GM12864 (cell line): ENCODE results near the gene TTL.
A peak's percentile ranks its signal among the peaks of the same experiment; 100 is the strongest.

ENCODE experiments used
- DNase-seq: peaks from one replicate; pipeline ENCODE4 v3.0.0-alpha.2; 2011; ENCODE audit warnings: low read depth
- H3K4me3 ChIP-seq: 2 replicates; pipeline ENCODE4 v1.5.1; 2011; ENCODE audit warnings: mild to moderate bottlenecking, low read depth, low read length, control low read depth
- CTCF ChIP-seq: IDR thresholded peaks from 2 replicates; pipeline ENCODE4 v1.5.1; 2011; ENCODE audit warnings: low read depth, mild to moderate bottlenecking, moderate library complexity, low read length, control low read depth, inconsistent platforms; ENCODE audit errors: missing control alignments

Gene TTL

DNA sequence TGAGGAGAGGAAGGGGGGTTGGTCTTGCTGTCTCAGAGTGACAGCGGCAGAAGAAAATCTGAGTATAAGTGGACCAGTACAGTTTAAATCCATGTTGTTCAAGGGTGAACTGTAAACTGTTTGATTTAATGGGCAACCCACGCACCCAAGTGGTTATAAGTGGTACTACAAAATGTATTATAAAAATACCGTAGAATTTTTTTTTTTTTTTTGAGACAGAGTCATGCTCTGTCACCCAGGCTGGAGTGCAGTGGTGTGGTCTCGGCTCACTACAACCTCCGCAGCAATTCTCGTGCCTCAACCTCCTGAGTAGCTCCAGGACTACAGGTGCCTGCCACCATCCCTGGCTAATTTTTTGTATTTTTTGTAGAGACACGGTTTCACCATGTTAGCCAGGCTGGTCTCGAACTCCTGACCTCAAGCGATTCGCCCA is 100.4 kb downstream of the TTL start:
- peak; percentile 41 for TF ChIP-seq CTCF
- H3K4me3 ChIP-seq, result no peak overlapping the region
- DNase-seq, result no peak

DNA sequence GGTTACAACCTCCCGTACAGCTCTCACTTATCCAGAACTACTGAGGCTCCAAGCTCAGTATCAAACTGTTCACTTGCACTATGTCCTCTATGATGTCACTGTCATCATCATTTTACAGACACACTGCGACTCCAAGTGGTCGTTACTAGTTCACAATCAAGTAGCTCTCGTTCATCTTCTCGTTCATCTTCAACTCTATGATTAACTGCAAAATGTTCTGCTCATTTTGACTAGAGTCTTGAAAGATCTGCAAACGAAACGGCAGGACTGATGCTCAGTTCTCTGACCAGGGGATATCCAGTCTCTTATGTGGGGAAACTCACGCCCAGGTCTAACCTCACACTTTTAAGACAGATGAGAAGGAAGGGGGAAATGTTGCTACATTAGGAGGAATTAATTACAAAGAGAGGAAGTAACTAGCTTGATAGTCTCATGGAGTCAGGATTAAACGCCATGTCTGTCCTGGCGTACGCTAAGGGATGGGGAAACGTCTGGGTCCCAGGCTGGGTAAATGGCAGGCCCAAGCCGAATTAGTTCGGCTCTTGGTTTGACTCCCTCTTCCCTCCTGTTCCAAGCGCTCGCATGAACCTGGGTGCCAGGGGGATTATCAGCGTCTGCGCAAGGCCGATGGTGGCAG is 101.7 kb downstream of the TTL start:
- H3K4me3 ChIP-seq, result peak overlapping the region; percentile 92
- DNase-seq, result no peak
- no peak for TF ChIP-seq CTCF

- H3K4me3 ChIP-seq, result peak within 1 kb of the TSS; percentile 92
- TF ChIP-seq CTCF, result no peak
- DNase-seq, result peak; percentile 88
Observed at GRCh38 chr2:112584134-112584890, 102.4 kb downstream of the TTL start, which contains the start of gene CHCHD5. CHCHD5 (plus strand) TSS chr2:112584609; CDS start chr2:112584648, 39 bp downstream.

DNA sequence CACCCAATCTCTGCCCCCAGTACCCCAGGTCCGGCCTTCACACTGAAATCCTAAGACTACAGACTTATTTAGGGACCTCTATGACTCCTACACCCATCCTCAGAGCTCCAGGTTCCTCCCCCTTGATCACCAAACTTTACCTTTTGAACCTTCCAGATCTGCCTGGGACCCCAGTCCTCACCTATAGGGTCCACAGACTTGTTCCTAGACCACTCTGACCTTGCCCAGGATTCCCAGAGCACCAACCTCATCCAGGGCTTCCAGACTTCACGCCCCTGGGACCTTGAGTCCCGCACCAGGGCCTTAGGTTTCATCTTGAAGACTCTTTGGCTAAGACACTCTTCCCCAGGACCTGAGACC is 102.9 kb downstream of the TTL start:
- DNase-seq, result no peak
- peak overlapping the region; percentile 92 for H3K4me3 ChIP-seq
- no peak for TF ChIP-seq CTCF

DNA sequence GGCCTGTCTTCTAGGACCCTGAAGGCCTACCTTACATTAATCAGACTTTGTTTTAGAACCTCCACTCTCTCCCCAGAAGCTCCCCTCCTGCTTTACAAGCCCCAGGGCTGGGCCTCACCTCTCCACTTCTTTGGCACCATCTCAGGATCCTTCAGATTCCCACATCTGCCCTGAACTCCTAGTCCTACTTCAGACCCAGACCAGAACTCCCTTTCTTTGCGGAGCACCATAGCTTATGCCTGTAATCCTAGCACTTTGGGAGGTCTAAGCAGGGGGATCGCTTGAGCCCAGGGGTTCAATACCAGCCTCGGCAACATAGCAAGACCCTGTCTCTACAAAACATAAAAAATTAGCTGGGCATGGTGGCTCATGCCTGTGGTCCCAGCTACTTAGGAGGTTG is 103.4 kb downstream of the TTL start:
- no peak for TF ChIP-seq CTCF
- no peak for DNase-seq
- peak overlapping the region; percentile 92 for H3K4me3 ChIP-seq

GRCh38 chr2:112585873-112586464 is 104.0 kb downstream of the TTL start:
- H3K4me3 ChIP-seq, result no peak overlapping the region
- DNase-seq, result no peak
- no peak for TF ChIP-seq CTCF

GRCh38 chr2:112588611-112589045 is 106.7 kb downstream of the TTL start:
- no peak overlapping the region for H3K4me3 ChIP-seq
- DNase-seq, result no peak
- no peak for TF ChIP-seq CTCF
